ENCODE results near the gene PPFIA4.

The PPFIA4 gene

GRCh38 chr1:203099805-203100515 lies 73.7 kb downstream of the PPFIA4 start:
- H3K9me3 ChIP-seq (ENCODE audit: control insufficient read depth, low read length) = no peaks in the 10 kb centered on the region
- H3K27me3 ChIP-seq (ENCODE audit: control insufficient read depth, insufficient read depth, low read length, poor library complexity, severe bottlenecking) = no peaks in the 10 kb centered on the region
- H3K27ac ChIP-seq (ENCODE audit: insufficient read depth, low read depth, low read length, poor library complexity, severe bottlenecking) = no peak overlapping the region
- no peaks in the 10 kb centered on the region for H3K4me1 ChIP-seq (ENCODE audit: control insufficient read depth, insufficient read depth, low read length)
- H3K4me3 ChIP-seq (ENCODE audit: insufficient read depth, low read depth, low read length) = no peak overlapping the region
- WGBS, 2 experiments = 94 to 96% methylated on average over 7 of the region's 7 CpGs
- no peaks in the 10 kb centered on the region for H3K36me3 ChIP-seq (ENCODE audit: control insufficient read depth, insufficient read depth, low read length)

DNA sequence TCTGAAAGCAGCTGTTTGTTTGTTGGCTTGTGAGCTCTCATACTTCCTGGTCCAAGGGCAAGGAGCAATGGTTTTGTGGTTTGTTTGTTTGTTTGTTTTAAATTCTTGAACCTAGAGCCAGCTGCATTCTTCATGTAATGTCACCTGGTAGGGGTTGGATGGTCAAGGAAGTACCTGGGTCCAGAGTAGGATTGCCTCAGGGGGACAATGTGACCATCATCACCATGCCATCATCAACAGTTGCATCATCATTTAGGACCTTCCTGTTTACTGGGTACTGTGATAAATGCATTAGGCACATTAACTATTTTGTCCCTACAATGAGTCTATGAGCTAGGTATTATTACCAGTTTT lies 74.2 kb downstream of the PPFIA4 start:
- no peaks in the 10 kb centered on the region for H3K36me3 ChIP-seq (ENCODE audit: control insufficient read depth, insufficient read depth, low read length)
- H3K27me3 ChIP-seq (ENCODE audit: control insufficient read depth, insufficient read depth, low read length, poor library complexity, severe bottlenecking) = no peaks in the 10 kb centered on the region
- no peaks in the 10 kb centered on the region for H3K4me1 ChIP-seq (ENCODE audit: control insufficient read depth, insufficient read depth, low read length)
- H3K27ac ChIP-seq (ENCODE audit: insufficient read depth, low read depth, low read length, poor library complexity, severe bottlenecking) = no peak overlapping the region
- H3K9me3 ChIP-seq (ENCODE audit: control insufficient read depth, low read length) = no peaks in the 10 kb centered on the region
- H3K4me3 ChIP-seq (ENCODE audit: insufficient read depth, low read depth, low read length) = no peak overlapping the region

DNA sequence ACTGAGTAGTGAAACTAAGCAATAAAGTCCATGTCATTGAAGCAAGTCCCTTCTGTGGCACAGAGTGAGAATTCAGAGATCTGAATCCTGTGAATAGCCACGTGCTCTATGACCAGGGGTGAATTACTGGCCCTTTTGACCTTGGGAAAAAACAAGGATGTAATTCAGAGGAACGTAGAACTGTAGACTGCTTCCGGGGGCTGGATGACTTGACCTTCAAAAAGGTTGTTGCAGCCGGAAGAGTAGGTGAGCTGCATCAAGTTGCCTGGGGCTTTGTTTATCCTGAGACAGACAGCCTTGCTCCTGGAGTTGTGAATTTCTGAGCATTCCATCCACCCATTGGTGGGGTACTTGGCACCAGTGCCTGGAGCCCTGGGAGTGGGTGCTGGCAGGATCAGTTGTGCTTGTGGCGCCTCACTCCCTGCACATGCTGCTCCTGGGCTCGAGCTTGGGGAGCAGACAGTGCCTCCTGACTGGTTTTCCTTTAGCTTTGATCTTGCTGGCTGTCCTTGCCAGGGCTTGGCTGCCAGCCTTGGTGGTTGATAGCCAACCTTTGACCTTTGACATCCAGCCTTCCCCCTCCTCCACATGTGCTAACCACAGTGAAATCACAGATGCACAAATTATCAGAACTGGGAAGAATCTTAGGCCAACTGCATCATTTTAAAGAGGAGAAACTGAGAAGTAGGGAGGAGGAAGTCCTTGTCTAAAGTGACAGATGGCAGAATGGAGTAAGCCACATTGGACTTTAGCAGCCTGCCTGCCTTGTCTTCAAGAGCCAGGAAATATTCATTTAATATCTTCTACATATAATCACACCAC lies 75.7 kb downstream of the PPFIA4 start:
- Histone ChIP-seq H3K27ac (ENCODE audit: insufficient read depth, low read depth, low read length, poor library complexity, severe bottlenecking) (no peak overlapping the region), H3K4me3 (ENCODE audit: insufficient read depth, low read depth, low read length) (no peak overlapping the region), H3K36me3 (ENCODE audit: control insufficient read depth, insufficient read depth, low read length) (no peaks in the 10 kb centered on the region)

DNA sequence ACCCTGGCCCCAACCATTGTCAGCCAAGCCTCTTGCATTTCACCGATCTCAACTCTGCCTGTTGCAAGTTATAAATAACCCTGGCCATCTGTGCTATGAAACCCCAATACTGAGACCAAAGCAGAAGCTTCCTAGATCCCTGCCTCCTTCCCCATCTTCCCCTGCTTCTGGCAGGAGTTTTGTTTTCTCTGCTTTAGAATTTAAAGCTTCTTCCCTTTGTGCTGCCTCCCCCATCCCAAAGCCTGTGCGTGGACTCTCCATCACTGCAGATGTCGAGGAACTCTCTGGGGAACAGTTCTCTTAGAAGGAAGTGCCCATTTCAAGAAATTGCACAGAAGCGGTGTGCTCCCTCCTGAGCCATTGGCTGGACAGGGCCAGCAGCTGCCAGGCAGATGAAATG lies 76.9 kb downstream of the PPFIA4 start:
- 90 to 96% methylated on average over 4 of the region's 4 CpGs for WGBS, 2 experiments
- no peak overlapping the region for H3K4me3 ChIP-seq (ENCODE audit: insufficient read depth, low read depth, low read length)
- no peaks in the 10 kb centered on the region for H3K4me1 ChIP-seq (ENCODE audit: control insufficient read depth, insufficient read depth, low read length)
- no peak overlapping the region for H3K27ac ChIP-seq (ENCODE audit: insufficient read depth, low read depth, low read length, poor library complexity, severe bottlenecking)
- no peaks in the 10 kb centered on the region for H3K36me3 ChIP-seq (ENCODE audit: control insufficient read depth, insufficient read depth, low read length)
- H3K27me3 ChIP-seq (ENCODE audit: control insufficient read depth, insufficient read depth, low read length, poor library complexity, severe bottlenecking) = no peaks in the 10 kb centered on the region
- H3K9me3 ChIP-seq (ENCODE audit: control insufficient read depth, low read length) = no peaks in the 10 kb centered on the region

More for the DNA sequence above, 75.7 kb downstream of the PPFIA4 start:
- Histone ChIP-seq H3K9me3 (ENCODE audit: control insufficient read depth, low read length) (no peaks in the 10 kb centered on the region), H3K27me3 (ENCODE audit: control insufficient read depth, insufficient read depth, low read length, poor library complexity, severe bottlenecking) (no peaks in the 10 kb centered on the region), H3K4me1 (ENCODE audit: control insufficient read depth, insufficient read depth, low read length) (no peaks in the 10 kb centered on the region)
- 87 to 89% methylated on average over 6 of the region's 6 CpGs for WGBS, 2 experiments

GRCh38 chr1:203103829-203104495 lies 77.7 kb downstream of the PPFIA4 start:
- no peak overlapping the region for H3K4me3 ChIP-seq (ENCODE audit: insufficient read depth, low read depth, low read length)
- 94 to 96% methylated on average over 5 of the region's 6 CpGs for WGBS, 2 experiments
- H3K9me3 ChIP-seq (ENCODE audit: control insufficient read depth, low read length) = no peaks in the 10 kb centered on the region
- no peak overlapping the region for H3K27ac ChIP-seq (ENCODE audit: insufficient read depth, low read depth, low read length, poor library complexity, severe bottlenecking)
- H3K27me3 ChIP-seq (ENCODE audit: control insufficient read depth, insufficient read depth, low read length, poor library complexity, severe bottlenecking) = no peaks in the 10 kb centered on the region
- no peaks in the 10 kb centered on the region for H3K4me1 ChIP-seq (ENCODE audit: control insufficient read depth, insufficient read depth, low read length)
- no peaks in the 10 kb centered on the region for H3K36me3 ChIP-seq (ENCODE audit: control insufficient read depth, insufficient read depth, low read length)

- Histone ChIP-seq H3K4me1 (ENCODE audit: control insufficient read depth, insufficient read depth, low read length) (no peaks in the 10 kb centered on the region), H3K36me3 (ENCODE audit: control insufficient read depth, insufficient read depth, low read length) (no peaks in the 10 kb centered on the region), H3K4me3 (ENCODE audit: insufficient read depth, low read depth, low read length) (no peak overlapping the region), H3K9me3 (ENCODE audit: control insufficient read depth, low read length) (no peaks in the 10 kb centered on the region), H3K27ac (ENCODE audit: insufficient read depth, low read depth, low read length, poor library complexity, severe bottlenecking) (no peak overlapping the region), H3K27me3 (ENCODE audit: control insufficient read depth, insufficient read depth, low read length, poor library complexity, severe bottlenecking) (no peaks in the 10 kb centered on the region)
These were observed 78.6 kb downstream of the PPFIA4 start for GRCh38 chr1:203104789-203105390.

- Histone ChIP-seq H3K27ac (ENCODE audit: insufficient read depth, low read depth, low read length, poor library complexity, severe bottlenecking) (no peak overlapping the region), H3K27me3 (ENCODE audit: control insufficient read depth, insufficient read depth, low read length, poor library complexity, severe bottlenecking) (peaks cover 5% of the 10 kb centered on the region), H3K36me3 (ENCODE audit: control insufficient read depth, insufficient read depth, low read length) (no peaks in the 10 kb centered on the region), H3K9me3 (ENCODE audit: control insufficient read depth, low read length) (no peaks in the 10 kb centered on the region), H3K4me1 (ENCODE audit: control insufficient read depth, insufficient read depth, low read length) (peaks cover 4% of the 10 kb centered on the region), H3K4me3 (ENCODE audit: insufficient read depth, low read depth, low read length) (no peak overlapping the region)
- 91 to 100% methylated on average over 2 of the region's 2 CpGs for WGBS, 2 experiments
These were observed 86.2 kb downstream of the PPFIA4 start for GRCh38 chr1:203112475-203112874.

DNA sequence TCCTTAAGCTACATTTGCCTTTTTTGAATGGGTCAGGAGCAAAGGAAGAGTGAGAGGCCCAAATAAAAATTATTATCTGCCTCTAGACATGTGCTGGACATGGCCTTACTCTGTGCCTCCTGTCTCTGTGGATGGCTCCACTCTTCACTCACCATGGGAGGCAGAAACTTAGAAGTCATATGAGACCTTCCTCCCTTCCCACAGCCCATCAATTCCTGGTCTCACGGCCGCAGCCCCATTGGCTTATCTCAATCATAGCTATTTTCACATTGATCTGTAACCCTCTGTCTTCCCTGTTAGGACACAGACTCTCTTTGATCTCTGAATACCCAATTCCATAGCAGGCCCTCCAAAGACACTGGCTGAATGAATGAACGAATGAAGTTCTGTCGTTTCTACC lies 87.0 kb downstream of the PPFIA4 start:
- Histone ChIP-seq H3K9me3 (ENCODE audit: control insufficient read depth, low read length) (no peaks in the 10 kb centered on the region), H3K36me3 (ENCODE audit: control insufficient read depth, insufficient read depth, low read length) (no peaks in the 10 kb centered on the region), H3K4me3 (ENCODE audit: insufficient read depth, low read depth, low read length) (no peak overlapping the region), H3K27ac (ENCODE audit: insufficient read depth, low read depth, low read length, poor library complexity, severe bottlenecking) (no peak overlapping the region), H3K4me1 (ENCODE audit: control insufficient read depth, insufficient read depth, low read length) (peaks cover 4% of the 10 kb centered on the region), H3K27me3 (ENCODE audit: control insufficient read depth, insufficient read depth, low read length, poor library complexity, severe bottlenecking) (peaks cover 8% of the 10 kb centered on the region)
- WGBS, 2 experiments = 86 to 89% methylated on average over 4 of the region's 4 CpGs

GRCh38 chr1:203114202-203114601 lies 87.9 kb downstream of the PPFIA4 start:
- Histone ChIP-seq H3K36me3 (ENCODE audit: control insufficient read depth, insufficient read depth, low read length) (no peaks in the 10 kb centered on the region), H3K4me3 (ENCODE audit: insufficient read depth, low read depth, low read length) (no peak overlapping the region), H3K4me1 (ENCODE audit: control insufficient read depth, insufficient read depth, low read length) (peaks cover 4% of the 10 kb centered on the region), H3K9me3 (ENCODE audit: control insufficient read depth, low read length) (no peaks in the 10 kb centered on the region), H3K27me3 (ENCODE audit: control insufficient read depth, insufficient read depth, low read length, poor library complexity, severe bottlenecking) (peaks cover 8% of the 10 kb centered on the region), H3K27ac (ENCODE audit: insufficient read depth, low read depth, low read length, poor library complexity, severe bottlenecking) (no peak overlapping the region)
- WGBS, 2 experiments = 84 to 87% methylated on average over 7 of the region's 7 CpGs

Measured in ectodermal cell (in vitro differentiated cells).